IMR-90 (cell line): Measurements from ENCODE around the gene ATXN10. TPM values are rescaled to one million over a fixed set of nuclear protein-coding genes. Genes with fewer than 3 reads are reported as not detected.

Source experiments
- ATAC-seq: fragments of 200-7000 bp; cut with Tn5 transposase; 2 replicates; pipeline ENCODE4 v1.9.1; 2020; ENCODE audit warnings: low read depth, mild to moderate bottlenecking, moderate library complexity
- BruUV-seq: library from RNA; stranded (reverse); fragments of 400-500 nt; replicated peaks from 2 replicates; lab custom pipeline; 2021; lab: Mats Ljungman, UMichigan
- CTCF ChIA-PET: fragments of 300-600 bp; formaldehyde crosslinking; extraction: SDS; loops from one replicate; lab custom pipeline; 2021; ENCODE audit warnings: antibody characterized with exemption; lab: Yijun Ruan, JAX
- POLR2A ChIA-PET: fragments of 300-600 bp; sonication (Branson Sonifier 250); formaldehyde crosslinking; loops from one replicate; lab custom pipeline; 2022; ENCODE audit warnings: antibody characterized with exemption; ENCODE audit not compliant: unreplicated experiment; lab: Charles Lee
- DNase-seq: peaks from one replicate; pipeline ENCODE4 v3.0.0; 2013
- H2AFZ ChIP-seq: replicated peaks from 2 replicates; pipeline ENCODE3; 2013; ENCODE audit warnings: low read length, mild to moderate bottlenecking; ENCODE audit not compliant: poor library complexity
- H2AK5ac ChIP-seq: 2 replicates; pipeline ENCODE4 v1.6.1; 2013; ENCODE audit warnings: low read depth, low read length, inconsistent platforms
- H2AK9ac ChIP-seq: replicated peaks from 2 replicates; pipeline ENCODE3; 2013; ENCODE audit warnings: mild to moderate bottlenecking, low read depth, low read length, moderate library complexity; ENCODE audit not compliant: poor library complexity
- H2BK120ac ChIP-seq: 2 replicates; pipeline ENCODE4 v1.6.1; 2013; ENCODE audit warnings: low read depth, low read length, inconsistent platforms
- H2BK15ac ChIP-seq: 3 replicates; pipeline ENCODE4 v1.6.1; 2013; ENCODE audit warnings: low read depth, low read length, inconsistent platforms
- H2BK20ac ChIP-seq: 2 replicates; pipeline ENCODE4 v1.6.1; 2013; ENCODE audit warnings: low read depth, mild to moderate bottlenecking, inconsistent platforms, low read length, moderate library complexity
- H2BK5ac ChIP-seq: 2 replicates; pipeline ENCODE4 v1.6.1; 2013; ENCODE audit warnings: mild to moderate bottlenecking, low read depth, low read length, inconsistent platforms; ENCODE audit not compliant: poor library complexity, severe bottlenecking
- H3K14ac ChIP-seq: replicated peaks from 2 replicates; pipeline ENCODE4 v1.6.1; 2013; ENCODE audit warnings: low read depth, low read length, inconsistent platforms
- H3K18ac ChIP-seq: 2 replicates; pipeline ENCODE4 v1.6.1; 2013; ENCODE audit warnings: low read depth, low read length, control low read depth
- H3K23ac ChIP-seq: 2 replicates; pipeline ENCODE4 v1.6.1; 2013; ENCODE audit warnings: low read depth, low read length, inconsistent platforms
- H3K27ac ChIP-seq: 2 replicates; pipeline ENCODE4 v1.5.1; 2013; ENCODE audit warnings: mild to moderate bottlenecking, control low read depth, low read length; ENCODE audit not compliant: insufficient read depth
- H3K27me3 ChIP-seq: 2 replicates; pipeline ENCODE4 v1.6.1; 2013; ENCODE audit warnings: low read length; ENCODE audit not compliant: control insufficient read depth, insufficient read depth
- H3K36me3 ChIP-seq: 2 replicates; pipeline ENCODE4 v1.6.1; 2013; ENCODE audit warnings: low read length, mixed read lengths; ENCODE audit not compliant: control insufficient read depth, insufficient read depth
- H3K4ac ChIP-seq: 2 replicates; pipeline ENCODE4 v1.6.1; 2013; ENCODE audit warnings: low read depth, low read length, inconsistent platforms
- H3K4me1 ChIP-seq: 2 replicates; pipeline ENCODE4 v1.6.1; 2013; ENCODE audit warnings: low read length, mixed read lengths; ENCODE audit not compliant: control insufficient read depth, insufficient read depth
- H3K4me2 ChIP-seq: 2 replicates; pipeline ENCODE4 v1.6.1; 2013; ENCODE audit warnings: low read depth, mild to moderate bottlenecking, control low read depth, low read length, moderate library complexity
- H3K4me3 ChIP-seq: 2 replicates; pipeline ENCODE4 v1.5.1; 2013; ENCODE audit warnings: low read depth, mild to moderate bottlenecking, control low read depth, low read length, moderate library complexity; ENCODE audit not compliant: insufficient read depth
- H3K56ac ChIP-seq: 2 replicates; pipeline ENCODE4 v1.6.1; 2013; ENCODE audit warnings: low read length, inconsistent platforms; ENCODE audit not compliant: insufficient read depth; ENCODE audit errors: extremely low read depth
- H3K79me1 ChIP-seq, 2 experiments: 2 replicates each; pipeline ENCODE4 v1.6.1; 2013; ENCODE audit warnings: low read length in 2 of 2, inconsistent platforms in 1 of 2, low read depth in 1 of 2
- H3K9ac ChIP-seq: 2 replicates; pipeline ENCODE4 v1.6.1; 2013; ENCODE audit warnings: low read depth, low read length, control low read depth
- H3K9me1 ChIP-seq: 2 replicates; pipeline ENCODE4 v1.6.1; 2013; ENCODE audit warnings: low read length, inconsistent platforms; ENCODE audit not compliant: insufficient read depth
- H3K9me3 ChIP-seq: 2 replicates; pipeline ENCODE4 v1.6.1; 2013; ENCODE audit warnings: low read length; ENCODE audit not compliant: control insufficient read depth, insufficient read depth
- H4K20me1 ChIP-seq: 2 replicates; pipeline ENCODE4 v1.6.1; 2013; ENCODE audit warnings: low read length, inconsistent platforms; ENCODE audit not compliant: insufficient read depth
- H4K5ac ChIP-seq: 2 replicates; pipeline ENCODE4 v1.6.1; 2013; ENCODE audit warnings: mild to moderate bottlenecking, low read depth, low read length, control low read depth
- H4K8ac ChIP-seq, 2 experiments: 2 replicates each; pipeline ENCODE4 v1.6.1; 2013; ENCODE audit warnings: low read depth in 2 of 2, low read length in 2 of 2, control low read depth in 1 of 2, inconsistent platforms in 1 of 2
- H4K91ac ChIP-seq: 2 replicates; pipeline ENCODE4 v1.6.1; 2013; ENCODE audit warnings: low read depth, low read length, inconsistent platforms; ENCODE audit not compliant: insufficient read depth
- BHLHE40 ChIP-seq: fragments of 150-350 bp; IDR thresholded peaks from 2 replicates; pipeline ENCODE4 v1.6.1; 2016; ENCODE audit warnings: mild to moderate bottlenecking, low read depth, low read length
- CEBPB ChIP-seq: IDR thresholded peaks from 2 replicates; pipeline ENCODE4 v1.6.1; 2012; ENCODE audit warnings: low read depth, low read length, improper control_type of control experiment
- CHD1 ChIP-seq: IDR thresholded peaks from 2 replicates; pipeline ENCODE4 v1.6.1; 2012; ENCODE audit warnings: low read depth, low read length, improper control_type of control experiment
- ELK1 ChIP-seq: fragments of 150-350 bp; IDR thresholded peaks from 2 replicates; pipeline ENCODE4 v1.6.1; 2016; ENCODE audit warnings: low read depth, mild to moderate bottlenecking, low read length, moderate library complexity, borderline replicate concordance
- FOS ChIP-seq: fragments of 150-350 bp; IDR thresholded peaks from 2 replicates; pipeline ENCODE4 v1.6.1; 2016; ENCODE audit warnings: low read depth, low read length
- MAFK ChIP-seq: IDR thresholded peaks from 2 replicates; pipeline ENCODE4 v1.6.1; 2012; ENCODE audit warnings: low read depth, low read length, improper control_type of control experiment
- MAZ ChIP-seq: IDR thresholded peaks from 2 replicates; pipeline ENCODE4 v1.6.1; 2012; ENCODE audit warnings: low read depth, mild to moderate bottlenecking, low read length, improper control_type of control experiment, moderate library complexity, borderline replicate concordance
- MXI1 ChIP-seq: IDR thresholded peaks from 2 replicates; pipeline ENCODE4 v1.6.1; 2012; ENCODE audit warnings: low read depth, mild to moderate bottlenecking, low read length, moderate library complexity, borderline replicate concordance
- NFE2L2 ChIP-seq: fragments of 150-350 bp; IDR thresholded peaks from 2 replicates; pipeline ENCODE4 v1.6.1; 2016; ENCODE audit warnings: low read depth, mild to moderate bottlenecking, low read length
- POLR2A ChIP-seq: IDR thresholded peaks from 2 replicates; pipeline ENCODE4 v1.6.1; 2012; ENCODE audit warnings: mild to moderate bottlenecking, low read depth, low read length
- RAD21 ChIP-seq: IDR thresholded peaks from 2 replicates; pipeline ENCODE4 v1.6.1; 2012; ENCODE audit warnings: low read length, improper control_type of control experiment
- RCOR1 ChIP-seq: IDR thresholded peaks from 2 replicates; pipeline ENCODE4 v1.6.1; 2012; ENCODE audit warnings: mild to moderate bottlenecking, low read length, improper control_type of control experiment; ENCODE audit not compliant: insufficient replicate concordance
- RFX5 ChIP-seq: IDR thresholded peaks from 2 replicates; pipeline ENCODE4 v1.8.0; 2012; ENCODE audit warnings: low read depth, mild to moderate bottlenecking, low read length, moderate library complexity
- SMC3 ChIP-seq: fragments of 150-350 bp; IDR thresholded peaks from 2 replicates; pipeline ENCODE4 v1.6.1; 2016; ENCODE audit warnings: low read depth, mild to moderate bottlenecking, antibody characterized with exemption, low read length, moderate library complexity
- USF2 ChIP-seq: fragments of 150-350 bp; IDR thresholded peaks from 2 replicates; pipeline ENCODE4 v1.6.1; 2017; ENCODE audit warnings: mild to moderate bottlenecking, antibody characterized with exemption, low read length, low read depth
- WGBS, 2 experiments: methylation state at CpG; one replicate each; pipeline versions ENCODE4 v1.1.5 to v1.1.7; 2013; ENCODE audit warnings: missing lambda C conversion rate in 2 of 2; ENCODE audit not compliant: insufficient read length in 1 of 2; ENCODE audit errors: extremely low coverage in 2 of 2; 5-methylcytosine and 5-hydroxymethylcytosine counted together
- dilution Hi-C: fragments of 300-500 bp; cut with HindIII; formaldehyde crosslinking; loops from one replicate; pipeline ENCODE4 v1.14.3; 2018; ENCODE audit warnings: low sequenced_read_pairs; ENCODE audit not compliant: unreplicated experiment
- in situ Hi-C: fragments of 300-500 bp; cut with MboI; formaldehyde crosslinking; loops from 3 replicates; pipeline ENCODE4 v1.14.3; 2019; ENCODE audit warnings: low sequenced_read_pairs, inconsistent platforms, mixed read lengths
- intact Hi-C: fragments of 100-400 bp; cut with micrococcal nuclease; formaldehyde crosslinking; loops from 2 replicates; pipeline ENCODE4 v1.10.0; 2022
- polyA plus RNA-seq, 3 experiments: library from polyadenylated mRNA; depleted of rRNA; stranded (reverse); fragments of >200 nt; gene quantifications; 2 replicates each; pipeline ENCODE4 v1.2.3, GENCODE V29; 2012; ENCODE audit warnings: low replicate concordance in 1 of 3
- total RNA-seq: library from RNA; depleted of rRNA; stranded (reverse); fragments of >200 nt; gene quantifications from 2 replicates; pipeline ENCODE4 v1.2.3, GENCODE V29; 2012
- TF ChIP-seq, protein P1 (sequence below): conservative IDR thresholded peaks from 2 replicates; pipeline ENCODE4 v1.5.1; 2012; ENCODE audit warnings: mild to moderate bottlenecking, low read depth, low read length, improper control_type of control experiment

The ATXN10 gene
- total and polyA plus RNA-seq, 2 of the 4 experiments (the other 2 are of a cell fraction), result 116 to 231 TPM

- POLR2A ChIA-PET, result no interaction called here
- Histone ChIP-seq H2BK5ac (no peak overlapping the region), H2AFZ (no peak overlapping the region), H3K23ac (no peak overlapping the region), H3K4me1 (peaks cover 17% of the 10 kb centered on the region), H4K91ac (no peak overlapping the region), H3K18ac (no peak overlapping the region), H3K79me1 (peaks cover 24 to 55% of the 10 kb centered on the region in 2 experiments), H3K56ac (no peak overlapping the region), H4K5ac (no peak overlapping the region), H3K27me3 (no peaks in the 10 kb centered on the region), H3K14ac (no peak overlapping the region), H3K27ac (no peak overlapping the region), H3K4ac (no peak overlapping the region), H2BK120ac (no peak overlapping the region), H4K20me1 (peaks cover 41% of the 10 kb centered on the region), H3K36me3 (peaks cover 12% of the 10 kb centered on the region), H3K4me3 (no peak overlapping the region), H3K9me1 (peaks cover 24% of the 10 kb centered on the region), H2BK15ac (no peak overlapping the region), H3K9ac (no peak overlapping the region), H3K4me2 (no peak overlapping the region), H2AK5ac (no peak overlapping the region), H4K8ac (no peak overlapping the region), H2AK9ac (no peak overlapping the region), H3K9me3 (no peaks in the 10 kb centered on the region), H2BK20ac (no peak overlapping the region)
- no peak for TF ChIP-seq BHLHE40
- no peak for TF ChIP-seq POLR2A
- no peak for TF ChIP-seq FOS
- TF ChIP-seq CHD1, result no peak
- TF ChIP-seq, protein P1, sequence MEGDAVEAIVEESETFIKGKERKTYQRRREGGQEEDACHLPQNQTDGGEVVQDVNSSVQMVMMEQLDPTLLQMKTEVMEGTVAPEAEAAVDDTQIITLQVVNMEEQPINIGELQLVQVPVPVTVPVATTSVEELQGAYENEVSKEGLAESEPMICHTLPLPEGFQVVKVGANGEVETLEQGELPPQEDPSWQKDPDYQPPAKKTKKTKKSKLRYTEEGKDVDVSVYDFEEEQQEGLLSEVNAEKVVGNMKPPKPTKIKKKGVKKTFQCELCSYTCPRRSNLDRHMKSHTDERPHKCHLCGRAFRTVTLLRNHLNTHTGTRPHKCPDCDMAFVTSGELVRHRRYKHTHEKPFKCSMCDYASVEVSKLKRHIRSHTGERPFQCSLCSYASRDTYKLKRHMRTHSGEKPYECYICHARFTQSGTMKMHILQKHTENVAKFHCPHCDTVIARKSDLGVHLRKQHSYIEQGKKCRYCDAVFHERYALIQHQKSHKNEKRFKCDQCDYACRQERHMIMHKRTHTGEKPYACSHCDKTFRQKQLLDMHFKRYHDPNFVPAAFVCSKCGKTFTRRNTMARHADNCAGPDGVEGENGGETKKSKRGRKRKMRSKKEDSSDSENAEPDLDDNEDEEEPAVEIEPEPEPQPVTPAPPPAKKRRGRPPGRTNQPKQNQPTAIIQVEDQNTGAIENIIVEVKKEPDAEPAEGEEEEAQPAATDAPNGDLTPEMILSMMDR, result no peak
- TF ChIP-seq MAFK, result no peak
- no peak for TF ChIP-seq ELK1
- TF ChIP-seq NFE2L2, result no peak
- no peak for TF ChIP-seq RAD21
- no peak for TF ChIP-seq SMC3
- TF ChIP-seq CEBPB, result no peak
- TF ChIP-seq MXI1, result no peak
- TF ChIP-seq RCOR1, result no peak
- no peak for TF ChIP-seq RFX5
- TF ChIP-seq USF2, result no peak
- no peak for TF ChIP-seq MAZ
- WGBS, 2 experiments, result 71% methylated on average over 1 of the region's 3 CpGs; no CpG with 5 or more reads in 1 of the 2 experiments
- dilution Hi-C loops (no loop called here), intact Hi-C loops (no loop called here), in situ Hi-C loops (no loop called here)
- DNase-seq, result no peak
- BruUV-seq, result no TSS peak
- CTCF ChIA-PET, result no interaction called here
- ATAC-seq, result no peak
Observed at GRCh38 chr22:45754822-45755221, 83.2 kb downstream of the ATXN10 start.
